B cell (primary cell): ENCODE results near the gene KIF22. TPM values are rescaled to one million over a fixed set of nuclear protein-coding genes. Genes with fewer than 3 reads are reported as not detected.

Source experiments
- ATAC-seq: fragments of 200-7000 bp; cut with Tn5 transposase; one replicate; pipeline ENCODE4 v1.10.0; 2021; ENCODE audit warnings: low read depth, mild to moderate bottlenecking, moderate number of reproducible peaks, moderate library complexity
- CTCF ChIA-PET: fragments of 350-600 bp; sonication (Branson Sonifier 250); formaldehyde crosslinking; loops from one replicate; lab custom pipeline; 2021; ENCODE audit warnings: antibody characterized with exemption, inconsistent platforms; lab: Charles Lee
- POLR2A ChIA-PET: fragments of 350-600 bp; sonication (Branson Sonifier 250); formaldehyde crosslinking; loops from one replicate; lab custom pipeline; 2021; ENCODE audit warnings: antibody characterized with exemption; lab: Charles Lee
- DNase-seq: peaks from one replicate; pipeline ENCODE4 v3.0.0; 2013
- H2AFZ ChIP-seq: 2 replicates; pipeline ENCODE4 v1.6.1; 2012; ENCODE audit warnings: mild to moderate bottlenecking, low read depth, low read length; ENCODE audit not compliant: insufficient read depth, poor library complexity, severe bottlenecking
- H3K27ac ChIP-seq, 2 donors: 1 replicate in 1 of 2; 2 replicates in 1 of 2; pipeline ENCODE4 v1.5.1; 2012 to 2013; ENCODE audit warnings: low read length in 2 of 2, mild to moderate bottlenecking in 2 of 2, moderate library complexity in 1 of 2
- H3K27me3 ChIP-seq, 4 experiments: fragments of 200-600 bp in 1 of 4; sonication (generic) in 1 of 4; replicated peaks in 1 of 4; 1 replicate in 2 of 4; 2 replicates in 2 of 4; pipeline versions ENCODE4 v1.6.1 to v1.7.0; 2013 to 2016; ENCODE audit warnings: low read length in 3 of 4, mild to moderate bottlenecking in 2 of 4, mixed read lengths in 1 of 4, moderate library complexity in 1 of 4; ENCODE audit not compliant: insufficient read depth in 4 of 4, control insufficient read depth in 3 of 4; ENCODE audit errors: control extremely low read depth in 1 of 4
- H3K36me3 ChIP-seq, 2 experiments: replicated peaks in 1 of 2; 1 replicate in 1 of 2; 2 replicates in 1 of 2; pipeline versions ENCODE4 v1.6.1 to v1.7.1; 2013; ENCODE audit warnings: low read length in 1 of 2; ENCODE audit not compliant: insufficient read depth in 2 of 2, control insufficient read depth in 1 of 2; ENCODE audit errors: control extremely low read depth in 1 of 2, extremely low read depth in 1 of 2
- H3K4me1 ChIP-seq, 2 donors: fragments of 200-600 bp in 1 of 2; sonication (generic) in 1 of 2; 1 replicate in 1 of 2; 2 replicates in 1 of 2; pipeline versions ENCODE4 v1.5.1 to v1.6.1; 2013 to 2017; ENCODE audit warnings: low read length in 2 of 2; ENCODE audit not compliant: control insufficient read depth in 2 of 2, insufficient read depth in 2 of 2
- H3K4me2 ChIP-seq: replicated peaks from 2 replicates; pipeline ENCODE3; 2012; ENCODE audit warnings: mild to moderate bottlenecking, low read depth, low read length; ENCODE audit not compliant: poor library complexity, severe bottlenecking
- H3K4me3 ChIP-seq, 5 experiments: fragments of 200-600 bp in 1 of 5; sonication (generic) in 1 of 5; 1 replicate in 3 of 5; 2 replicates in 2 of 5; pipeline versions ENCODE4 v1.5.1 to v1.7.0; 2011 to 2016; ENCODE audit warnings: low read length in 4 of 5, mild to moderate bottlenecking in 4 of 5, low read depth in 2 of 5, control low read depth in 1 of 5, moderate library complexity in 1 of 5; ENCODE audit not compliant: insufficient read depth in 1 of 5; ENCODE audit errors: control extremely low read depth in 1 of 5, extremely low read depth in 1 of 5
- H3K79me2 ChIP-seq: fragments of 200-600 bp; sonication (generic); one replicate; pipeline ENCODE4 v1.6.0; 2016; ENCODE audit warnings: low read length; ENCODE audit not compliant: control insufficient read depth, insufficient read depth
- H3K9ac ChIP-seq: fragments of 200-600 bp; sonication (generic); 2 replicates; pipeline ENCODE4 v1.6.1; 2017; ENCODE audit warnings: mild to moderate bottlenecking, low read length, moderate library complexity
- H3K9me3 ChIP-seq, 3 donors: one replicate each; pipeline versions ENCODE4 v1.6.1 to v1.7.1; 2013; ENCODE audit warnings: low read length in 2 of 3; ENCODE audit not compliant: control insufficient read depth in 2 of 3, insufficient read depth in 1 of 3; ENCODE audit errors: control extremely low read depth in 1 of 3
- H4K20me1 ChIP-seq: 2 replicates; pipeline ENCODE4 v1.6.0; 2012; ENCODE audit warnings: mild to moderate bottlenecking, low read length; ENCODE audit not compliant: insufficient read depth, control insufficient read depth, poor library complexity, severe bottlenecking
- H3K27ac Mint-ChIP-seq: one replicate; pipeline ENCODE4 v1.8.0; 2021; ENCODE audit warnings: mixed read lengths
- H3K27me3 Mint-ChIP-seq: one replicate; pipeline ENCODE4 v1.8.0; 2021; ENCODE audit warnings: mixed read lengths
- H3K4me1 Mint-ChIP-seq: one replicate; pipeline ENCODE4 v1.8.0; 2021; ENCODE audit warnings: mixed read lengths
- H3K4me3 Mint-ChIP-seq: one replicate; pipeline ENCODE4 v1.8.0; 2021; ENCODE audit warnings: mixed read lengths
- H3K9me3 Mint-ChIP-seq: one replicate; pipeline ENCODE4 v1.8.0; 2022; ENCODE audit warnings: mixed read lengths; ENCODE audit not compliant: insufficient read depth
- CTCF ChIP-seq: fragments of 200-600 bp; IDR thresholded peaks from one replicate; pipeline ENCODE4 v1.8.0; 2022; ENCODE audit warnings: antibody characterized with exemption, mild to moderate bottlenecking
- EZH2 ChIP-seq: IDR thresholded peaks from 2 replicates; pipeline ENCODE4 v1.6.1; 2012; ENCODE audit warnings: borderline replicate concordance, low read depth, mild to moderate bottlenecking, moderate library complexity, low read length; ENCODE audit not compliant: insufficient read depth, poor library complexity, severe bottlenecking
- WGBS: methylation state at CpG from one replicate; pipeline ENCODE4 v1.1.5; 2013; ENCODE audit warnings: missing lambda C conversion rate; ENCODE audit not compliant: insufficient coverage; 5-methylcytosine and 5-hydroxymethylcytosine counted together
- intact Hi-C: fragments of 100-400 bp; cut with micrococcal nuclease; formaldehyde crosslinking; loops from one replicate; pipeline ENCODE4 v1.10.0; 2022
- polyA plus RNA-seq: library from polyadenylated mRNA; depleted of rRNA; stranded (reverse); fragments of >200 nt; gene quantifications from 2 replicates; pipeline ENCODE4 v1.2.3, GENCODE V29; 2012
- total RNA-seq, 2 donors: library from RNA; stranded (reverse); fragments of 120-200 nt in 1 of 2; gene quantifications; 1 replicate in 1 of 2; 2 replicates in 1 of 2; pipeline versions ENCODE4 v1.2.3 to v1.2.4, GENCODE V29; 2013 to 2022

KIF22 gene
- total and polyA plus RNA-seq, 2 donors (not counting 1 experiment from before 2014, with no cell fraction given) = 53.9 to 57.2 TPM

- TF ChIP-seq EZH2 (no peak), CTCF (peak; percentile 97)
- Histone ChIP-seq H3K4me2 (peak within 1 kb of the TSS; percentile 87), H3K27me3 (peaks cover 0 to 13% (median 5%) of the 10 kb centered on the region in 4 experiments), H3K9ac (peak within 1 kb of the TSS; percentile 69), H4K20me1 (peaks cover 36% of the 10 kb centered on the region), H3K9me3 (peaks cover 0 to 5% (median 0%) of the 10 kb centered on the region in 3 donors), H3K79me2 (peaks cover 45% of the 10 kb centered on the region), H3K36me3 (peaks cover 0 to 22% of the 10 kb centered on the region in 2 experiments), H3K4me3 (peak within 1 kb of the TSS; percentile 73 to 93 (median 84)), H3K4me1 (peaks cover 40 to 60% of the 10 kb centered on the region in 2 donors), H3K27ac (peak within 1 kb of the TSS; percentile 88), H2AFZ (peak within 1 kb of the TSS; percentile 90)
- Mint-ChIP-seq H3K27ac (peak within 1 kb of the TSS; percentile 98), H3K27me3 (no peaks in the 10 kb centered on the region), H3K4me1 (peaks cover 65% of the 10 kb centered on the region), H3K4me3 (peak within 1 kb of the TSS; percentile 97), H3K9me3 (no peaks in the 10 kb centered on the region)
- ChIA-PET CTCF (interaction anchor here (0.5 to 5.7 kb wide), 16 partner anchors 9 to 260 kb away, joined by 3 to 66 read pairs (median 5); partner anchors contain the start of genes KIF22 and MAZ), POLR2A (interaction anchor here (0.6 to 2.8 kb wide), 8 partner anchors 9 to 260 kb away, joined by 3 to 31 read pairs (median 12); partner anchors contain the start of genes KIF22, MAZ and PPP4C)
- intact Hi-C loops = loop anchor here (1.0 to 10.0 kb wide), 9 partner anchors 11 to 221 kb away; partner anchors contain the start of genes CDIPT, INO80E, KIF22 and TAOK2
- ATAC-seq (peak; percentile 76), DNase-seq (peak; percentile 100)
- WGBS = under 1% methylated on average over 70 of the region's 70 CpGs
Observed at GRCh38 chr16:29815793-29816693, 25.5 kb downstream of the KIF22 start, which contains the start of gene PAGR1. PAGR1 (plus strand) TSS chr16:29816152; CDS start chr16:29816526, 374 bp downstream.
